NCI-H1092 treated with DMSO at 0.1 percent for 48 hours (cell line): Measurements from ENCODE around the gene SCNN1A.

Experiments
- DNase-seq: peaks from one replicate; lab custom pipeline; 2025; lab: John Stamatoyannopoulos, UW

Gene SCNN1A

DNA sequence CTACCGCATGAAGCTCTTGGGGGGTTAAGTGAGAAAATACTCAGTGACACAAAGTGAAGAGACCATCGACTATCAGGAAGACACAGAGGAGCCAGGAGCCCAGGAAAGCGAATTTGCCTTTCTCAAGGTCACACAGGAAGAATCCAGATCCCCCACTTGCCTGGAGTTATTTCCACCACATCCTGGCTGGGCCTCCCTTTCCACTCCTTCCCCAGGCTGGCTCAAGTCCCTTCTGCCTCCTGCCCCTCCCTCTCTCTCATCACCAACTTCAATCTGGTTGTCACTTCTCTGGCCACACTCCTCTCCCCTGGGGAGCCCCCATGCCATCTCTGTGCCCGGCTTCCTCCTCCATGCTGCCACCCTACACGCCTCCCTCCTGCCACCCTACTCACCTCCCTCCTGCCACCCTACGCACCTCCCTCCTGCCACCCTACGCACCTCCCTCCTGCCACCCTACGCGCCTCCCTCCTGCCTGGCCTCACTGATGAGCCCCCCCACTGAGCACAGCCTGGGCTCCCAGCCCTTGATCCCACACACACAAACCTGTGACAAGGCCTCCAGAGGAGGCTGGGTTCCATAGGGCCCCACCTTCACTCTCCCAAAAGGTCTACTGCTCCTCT is 6.3 kb downstream of the SCNN1A start:
- DNase-seq = no peak

DNA sequence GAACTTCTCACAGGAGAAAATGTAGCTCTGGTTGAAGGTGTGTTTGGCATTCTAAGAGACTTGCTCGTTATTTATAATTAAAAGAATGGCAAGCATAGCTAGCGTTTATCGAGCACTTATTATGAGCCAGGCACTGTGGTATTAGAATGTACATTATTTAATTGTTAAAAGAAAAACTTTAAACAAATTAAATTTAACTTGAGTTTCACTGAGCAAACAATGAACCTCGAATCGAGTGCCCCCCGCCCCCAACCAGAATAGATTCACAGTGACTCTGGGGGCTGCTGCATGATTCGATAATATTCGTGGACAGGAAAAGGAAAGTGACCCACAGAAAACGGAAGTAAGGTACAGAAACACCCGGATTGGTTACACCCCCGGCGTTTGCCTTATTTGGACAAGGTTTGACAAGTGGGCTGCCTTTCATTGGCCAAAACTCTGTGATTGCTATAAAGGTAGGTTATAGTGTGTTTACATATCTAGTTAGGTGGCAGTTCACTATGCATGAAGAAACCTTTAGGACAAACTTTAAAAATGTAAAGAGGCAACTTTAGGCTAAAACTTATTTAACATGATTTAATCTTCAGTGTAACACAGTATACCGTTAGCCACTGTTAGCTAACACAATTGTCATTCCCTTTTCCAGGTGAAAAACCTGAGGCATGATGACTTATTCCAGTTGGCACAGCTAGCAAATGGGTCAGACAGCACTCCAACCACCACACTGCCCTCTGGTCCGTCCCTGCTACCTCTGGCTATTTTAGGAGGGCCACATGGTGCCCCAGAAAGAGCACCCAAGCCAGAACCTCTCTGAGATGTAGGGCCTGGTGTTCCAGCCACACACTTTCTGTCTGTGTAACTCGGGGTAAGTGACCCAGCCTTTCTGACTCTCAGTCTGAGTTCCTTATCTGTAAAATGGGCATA is 7.1 kb downstream of the SCNN1A start:
- DNase-seq = no peak

DNA sequence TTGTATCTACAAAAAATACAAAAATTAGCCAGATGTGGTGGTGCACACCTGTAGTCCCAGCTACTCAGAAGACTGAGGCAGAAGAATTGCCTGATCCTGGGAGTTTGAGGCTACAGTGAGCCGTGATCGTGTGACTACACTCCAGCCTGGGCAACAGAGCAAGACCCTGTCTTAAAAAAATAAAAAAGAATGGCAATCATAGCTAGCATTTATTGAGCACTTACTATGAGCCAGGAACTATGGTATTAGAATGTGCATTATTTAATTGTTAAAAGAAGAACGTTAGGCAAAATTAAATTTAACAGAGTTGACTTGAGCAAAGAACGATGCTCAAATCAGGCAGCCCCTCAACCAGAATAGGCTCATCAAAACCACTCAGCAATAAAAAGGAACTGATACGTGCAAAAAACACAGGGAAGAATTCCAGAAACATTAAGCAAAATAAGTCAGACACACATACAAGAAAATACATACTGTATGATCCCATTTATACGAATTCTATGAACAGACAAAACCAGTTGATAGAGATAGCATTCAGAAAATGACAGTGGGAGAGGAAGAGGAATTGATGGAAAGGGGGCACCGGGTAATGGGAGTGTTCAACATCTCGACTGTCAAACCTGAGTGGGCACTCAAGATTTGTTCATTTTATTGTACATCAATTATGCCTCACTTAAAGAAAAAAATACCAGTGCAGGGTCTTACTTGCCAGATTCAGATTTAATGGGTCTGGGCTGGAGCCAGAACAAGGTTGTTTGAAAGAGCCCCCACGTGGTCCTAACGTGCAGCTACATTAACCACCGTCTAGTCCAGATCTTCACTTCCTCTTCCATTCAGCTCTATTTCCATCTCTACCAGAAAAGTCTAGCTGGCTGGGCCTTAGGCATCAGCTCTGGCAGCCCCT is 8.0 kb downstream of the SCNN1A start:
- DNase-seq = no peak

DNA sequence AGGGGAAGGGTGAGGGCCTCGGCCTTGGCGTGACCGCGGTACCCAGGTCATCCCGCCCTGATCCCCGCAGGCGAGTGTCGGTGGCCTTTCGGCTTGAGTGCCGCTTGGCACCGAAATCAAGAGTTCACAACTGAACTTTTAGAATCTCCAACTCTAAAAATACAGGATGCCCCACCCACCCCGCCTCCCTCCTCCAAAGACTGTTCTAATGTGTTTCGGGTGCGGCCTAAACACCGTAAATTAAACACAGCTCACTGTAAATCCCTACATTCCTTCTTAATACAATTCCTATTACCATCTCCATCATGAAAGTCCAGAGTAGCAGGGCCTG is 11.4 kb downstream of the SCNN1A start:
- DNase-seq = no peak

DNA sequence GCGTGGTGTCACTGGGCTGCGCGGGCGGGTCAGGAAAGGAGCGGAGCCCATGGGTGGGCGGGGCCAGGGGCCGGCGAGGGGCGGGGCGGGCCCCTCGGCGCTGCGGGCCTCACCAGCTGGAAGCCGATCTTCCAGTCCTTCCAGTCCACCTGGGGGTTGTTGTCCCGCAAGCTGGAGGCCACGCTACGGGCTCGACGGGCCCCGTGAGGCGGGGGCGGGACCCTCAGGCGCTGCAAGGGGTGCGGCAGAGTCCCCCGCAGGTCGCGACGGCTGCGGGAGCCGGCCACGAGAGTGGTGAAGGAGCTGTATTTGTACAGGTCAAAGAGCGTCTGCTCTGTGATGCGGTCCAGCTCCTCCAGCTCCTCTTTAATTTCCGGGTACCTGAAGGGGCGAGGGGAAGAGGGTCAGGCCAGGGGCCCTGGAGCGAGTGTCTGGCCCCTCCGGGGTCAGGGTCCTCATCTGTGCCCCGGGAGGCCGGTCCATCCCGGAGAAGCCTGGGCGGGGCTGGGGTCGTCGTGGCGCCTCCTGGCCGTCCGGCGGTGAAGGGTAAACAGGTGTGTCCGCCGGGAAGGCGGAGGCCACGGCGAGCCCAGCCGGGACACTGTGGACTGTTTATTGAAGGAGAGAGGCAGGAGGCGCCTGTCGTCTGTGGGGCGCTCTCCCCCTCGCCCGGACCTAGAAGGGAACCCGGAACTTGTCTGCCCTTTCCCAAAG is 11.9 kb downstream of the SCNN1A start:
- DNase-seq = no peak

DNA sequence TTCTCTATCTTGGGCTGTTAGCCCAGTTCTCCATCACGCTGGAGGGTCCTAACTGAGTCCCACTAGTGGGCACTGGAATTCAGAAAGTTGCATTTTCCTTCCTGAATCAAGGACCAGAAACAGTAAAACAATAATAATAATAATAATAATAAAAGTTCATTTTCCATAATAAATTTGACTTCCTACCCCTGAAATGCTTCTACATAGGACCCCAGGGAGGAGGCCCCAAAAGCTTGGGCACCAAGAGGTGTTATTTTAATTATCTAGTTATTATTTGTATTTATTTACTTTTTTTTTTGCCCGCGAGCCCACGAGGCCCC is 12.4 kb downstream of the SCNN1A start:
- DNase-seq = no peak

DNA sequence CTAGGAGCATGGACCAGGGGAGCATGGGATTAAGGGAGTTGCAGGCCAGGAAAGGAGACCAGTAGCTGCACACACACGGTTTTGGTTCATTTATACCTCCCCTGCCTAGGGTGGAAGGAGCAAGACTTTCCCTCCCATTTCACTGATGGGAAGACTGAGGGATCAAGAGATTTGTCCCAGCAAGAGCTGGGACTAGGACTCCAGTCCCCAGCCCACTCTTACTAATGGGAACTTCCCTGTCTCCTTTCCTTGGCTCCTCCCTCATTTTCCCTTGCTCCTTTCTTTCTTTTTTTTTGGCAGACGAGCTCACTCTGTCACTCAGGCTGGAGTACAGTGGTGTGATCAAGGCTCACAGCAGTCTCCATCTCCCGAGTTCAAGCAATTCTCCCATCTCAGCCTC is 13.0 kb downstream of the SCNN1A start:
- DNase-seq = no peak

DNA sequence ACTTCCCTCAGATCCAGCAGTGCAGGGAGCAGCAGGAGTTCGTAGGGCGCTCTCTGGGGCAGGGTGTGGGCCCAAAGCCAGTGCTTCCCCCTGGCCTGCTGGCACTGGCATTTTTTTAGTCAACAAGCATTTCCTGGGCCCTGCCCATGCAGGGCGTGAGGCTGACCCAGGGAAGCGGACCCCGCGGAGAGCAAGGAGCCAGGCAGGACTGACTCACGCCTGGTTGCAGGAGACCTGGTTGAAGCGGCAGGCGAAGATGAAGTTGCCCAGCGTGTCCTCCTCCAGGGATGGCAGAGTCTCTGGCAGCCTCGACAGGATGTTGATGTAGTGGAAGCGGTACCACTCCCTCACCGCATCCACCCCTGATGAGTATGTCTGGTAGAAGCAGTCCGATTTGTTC is 13.5 kb downstream of the SCNN1A start:
- DNase-seq = no peak

DNA sequence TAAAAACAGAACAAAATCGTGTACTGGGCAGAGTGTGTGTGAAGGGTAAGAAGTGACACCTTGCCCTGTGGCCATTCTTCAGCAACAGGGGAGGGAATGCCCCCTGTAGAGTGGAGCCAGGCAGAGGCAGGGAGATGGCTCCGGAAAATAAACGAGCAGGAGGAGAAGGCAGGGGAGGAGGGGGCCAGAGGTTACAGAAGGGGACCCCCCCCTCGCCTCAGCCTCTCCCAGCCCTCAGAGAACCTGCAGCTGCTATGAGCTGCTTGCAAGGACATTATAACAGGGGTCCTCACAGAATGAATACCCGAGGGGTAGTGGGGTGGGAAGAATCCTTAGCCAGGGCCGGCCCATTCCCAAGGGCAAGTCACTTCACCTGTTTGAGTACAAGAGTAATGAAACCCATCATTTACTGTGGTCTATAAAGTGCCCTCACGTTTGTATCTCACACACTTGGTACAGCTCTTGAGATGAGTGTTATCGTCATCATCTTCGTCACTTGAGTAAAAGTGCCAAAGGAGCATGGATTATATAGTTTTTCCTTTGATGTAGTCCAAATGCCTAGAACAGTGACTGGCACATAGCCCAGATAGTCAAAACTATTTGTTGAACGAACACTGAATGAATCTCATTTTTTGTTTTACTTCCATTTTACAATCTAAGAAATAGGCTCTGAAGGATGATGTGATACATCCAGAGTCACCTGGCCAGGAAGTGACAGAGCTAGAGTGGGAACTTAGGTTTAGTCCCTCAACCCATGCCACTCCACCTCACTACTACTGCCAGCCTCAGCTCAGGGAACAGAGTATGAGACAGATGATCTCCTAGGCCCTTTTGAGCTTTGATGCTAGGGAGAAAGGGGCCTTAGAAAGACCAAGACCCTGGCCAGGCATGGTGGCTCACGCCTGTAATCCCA is 14.5 kb downstream of the SCNN1A start:
- DNase-seq = no peak

DNA sequence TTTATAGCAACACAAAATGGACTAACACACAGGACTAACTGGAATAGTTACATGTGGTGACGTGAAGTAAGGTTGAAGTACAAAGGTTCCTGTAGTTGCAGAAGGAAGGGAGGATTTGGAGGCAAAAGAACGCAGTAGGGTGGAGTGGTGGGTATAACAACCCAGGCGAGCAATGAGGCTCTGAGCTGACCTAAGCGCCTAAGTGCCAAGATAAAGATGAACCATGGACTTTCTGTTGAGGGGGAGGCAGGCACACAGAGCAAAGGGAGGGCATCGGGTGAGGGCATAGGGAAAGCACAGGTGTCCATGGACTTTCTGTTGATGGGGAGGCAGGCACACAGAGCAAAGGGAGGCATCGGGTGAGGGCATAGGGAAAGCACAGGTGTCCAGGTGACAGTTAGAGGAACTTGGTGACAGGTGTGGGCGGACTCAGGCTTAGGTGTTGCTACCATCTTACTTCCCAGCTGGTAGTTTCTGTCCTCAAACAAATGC is 15.2 kb downstream of the SCNN1A start:
- DNase-seq = no peak

DNA sequence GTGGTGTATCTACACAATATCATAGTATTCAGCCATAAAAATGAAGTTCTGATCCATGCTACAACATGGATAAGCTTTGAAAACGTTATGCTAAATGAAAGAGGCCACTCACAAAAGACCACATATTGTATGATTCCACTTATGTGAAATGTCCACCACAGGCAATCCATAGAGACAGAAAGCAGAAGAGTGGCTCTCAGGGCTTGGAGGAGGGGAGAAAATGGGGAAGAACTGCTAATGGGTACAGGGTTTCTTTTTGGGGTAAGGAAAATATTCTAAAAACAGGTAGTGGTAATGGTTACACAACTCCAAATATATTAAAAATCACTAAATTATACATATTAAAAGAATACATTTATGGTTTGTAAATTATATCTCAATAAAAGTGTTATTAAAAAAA is 16.5 kb downstream of the SCNN1A start:
- no peak for DNase-seq

DNA sequence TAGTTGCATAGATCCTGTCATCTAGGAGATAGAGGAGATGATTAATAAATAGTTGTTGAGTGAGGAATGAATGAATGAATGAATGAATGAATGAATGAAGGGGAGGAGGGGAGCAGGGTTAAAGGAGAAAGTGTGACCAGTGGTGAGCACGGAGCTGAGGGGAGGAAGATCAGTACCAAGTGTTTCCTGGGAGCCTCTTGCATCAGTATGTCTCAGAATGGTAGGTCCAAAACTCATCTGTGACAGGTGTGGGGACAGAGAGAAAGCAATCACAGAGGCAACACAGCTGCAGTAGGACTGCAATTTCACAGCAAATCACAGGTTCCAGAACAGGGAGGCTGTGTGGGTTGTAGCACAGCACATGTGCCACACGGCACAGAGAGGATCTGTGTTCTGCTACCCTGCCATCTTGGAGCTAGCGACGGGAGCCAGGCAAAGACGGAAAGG is 19.0 kb downstream of the SCNN1A start:
- DNase-seq = no peak

DNA sequence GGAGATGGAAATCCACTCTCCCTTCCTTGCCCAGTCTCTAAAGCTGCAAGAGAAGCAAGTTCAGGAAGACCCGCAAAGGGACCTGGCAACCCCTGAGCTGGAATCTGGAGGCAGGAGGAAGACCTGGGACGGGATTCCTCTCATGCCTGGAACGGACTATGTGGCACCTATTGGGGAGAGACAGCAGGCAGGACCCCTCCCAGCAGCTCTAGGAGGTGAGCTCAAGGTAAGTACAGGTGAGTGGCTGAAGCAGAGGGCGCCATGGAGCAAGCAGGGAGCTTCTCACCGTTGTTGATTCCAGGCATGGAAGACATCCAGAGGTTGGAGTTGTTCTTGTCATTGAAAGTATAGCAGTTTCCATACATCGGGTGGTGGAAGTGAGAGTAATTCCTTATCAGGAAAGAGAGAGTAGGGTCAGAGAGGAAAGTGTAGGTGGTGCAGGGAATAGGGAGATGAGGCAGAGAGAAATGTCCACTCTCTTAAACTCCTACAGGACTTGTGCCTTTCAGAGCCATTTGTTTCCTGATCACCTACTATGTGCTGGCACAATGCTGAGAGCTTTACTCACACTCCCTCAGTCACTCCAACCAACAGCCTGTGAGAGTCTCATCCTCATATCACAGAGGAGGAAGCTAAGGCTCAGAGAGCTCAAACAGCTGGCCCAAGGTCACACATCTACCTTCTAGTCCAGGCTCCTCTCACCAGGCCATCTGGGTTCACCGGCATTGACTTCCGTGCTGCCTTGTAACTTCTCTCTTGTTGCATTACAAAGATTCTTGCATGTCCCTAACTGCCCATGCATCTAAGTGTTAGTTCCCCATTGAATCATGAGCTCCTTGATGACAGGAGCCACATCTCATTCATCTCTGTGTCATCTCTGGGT is 19.6 kb downstream of the SCNN1A start:
- DNase-seq = no peak

DNA sequence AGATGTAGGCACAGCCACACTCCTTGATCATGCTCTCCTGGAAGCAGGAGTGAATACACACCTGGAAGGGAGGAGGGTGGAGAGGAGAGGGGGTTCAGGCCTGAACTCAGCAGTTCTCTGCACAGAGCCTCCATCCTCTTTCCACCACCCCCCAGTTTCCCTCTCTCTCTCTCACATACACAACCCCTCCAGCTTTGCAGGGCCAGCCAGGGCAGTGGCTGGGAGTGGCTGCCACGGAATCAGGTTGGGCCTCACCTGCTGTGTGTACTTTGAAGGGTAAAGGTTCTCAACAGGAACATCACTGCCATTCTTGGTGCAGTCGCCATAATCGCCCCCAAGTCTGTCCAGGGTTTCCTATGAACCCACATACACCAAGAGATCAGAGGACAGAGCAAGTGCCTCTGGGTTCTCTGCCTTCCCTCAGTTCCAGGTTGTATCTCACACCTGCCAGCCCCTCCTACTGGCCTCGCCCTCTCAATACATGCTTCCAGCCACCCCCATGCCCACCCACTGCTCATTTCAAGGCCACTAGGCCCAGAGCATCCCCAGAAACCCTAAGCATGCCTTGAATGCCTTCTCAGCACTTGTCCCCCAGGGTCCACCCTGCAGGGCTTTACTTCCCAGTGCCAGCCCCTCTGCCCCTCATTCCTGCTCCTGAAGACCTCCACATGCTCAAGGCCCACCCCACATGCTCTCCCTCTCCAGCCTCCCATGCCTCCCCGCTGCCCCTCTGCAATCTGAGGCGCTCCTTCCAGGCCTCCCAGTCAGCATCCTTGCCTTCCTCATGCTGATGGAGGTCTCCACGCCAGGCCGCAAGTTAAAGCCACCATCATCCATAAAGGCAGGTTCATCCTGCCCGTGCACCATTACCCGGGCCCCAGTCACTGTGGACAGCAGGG is 20.6 kb downstream of the SCNN1A start:
- no peak for DNase-seq

DNA sequence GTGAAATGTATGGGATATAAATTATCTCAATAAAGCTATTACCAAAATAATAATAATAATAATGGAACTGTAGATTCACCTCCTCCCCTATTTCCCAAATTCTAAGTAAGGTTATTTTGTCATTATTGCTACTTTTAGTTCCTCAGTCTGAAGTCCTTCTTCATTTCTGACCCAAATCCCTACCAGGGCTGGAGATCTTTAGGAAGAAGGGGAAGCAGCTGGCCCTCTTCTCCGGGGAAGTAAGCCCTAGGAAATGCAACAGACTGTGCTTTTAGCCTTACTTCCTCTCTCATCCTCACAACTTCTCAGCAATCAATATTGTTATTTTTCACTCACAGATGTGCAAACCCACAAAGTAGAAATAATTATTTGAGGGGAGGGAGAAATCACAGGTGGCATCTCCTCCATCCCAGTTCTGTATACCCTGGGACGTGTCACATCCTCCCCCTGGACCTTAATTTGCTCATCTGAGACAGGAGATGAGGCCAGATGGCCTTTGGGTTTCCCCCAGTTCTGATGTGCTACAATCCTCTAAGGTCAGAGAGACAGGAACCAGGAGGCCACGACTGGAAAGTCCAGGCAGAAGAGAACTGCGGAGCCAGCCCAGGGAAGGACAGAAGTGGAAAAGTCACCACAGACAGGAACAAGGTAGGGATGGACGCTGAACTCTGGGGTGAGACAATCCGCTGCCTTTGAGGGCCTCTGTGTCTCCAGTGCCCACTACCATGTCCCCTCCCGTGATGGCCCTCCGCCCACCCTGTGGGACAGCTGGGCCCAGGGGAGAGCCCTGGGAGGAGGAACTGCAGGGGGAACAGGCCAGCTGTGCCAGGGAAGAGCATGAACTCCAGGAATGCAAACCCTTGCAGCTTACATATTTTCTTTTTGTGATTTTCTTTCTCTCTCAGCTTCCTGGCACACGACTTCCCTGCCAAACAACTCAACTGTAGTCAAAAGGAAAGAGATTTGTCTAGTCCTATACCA is 22.9 kb downstream of the SCNN1A start:
- no peak for DNase-seq

DNA sequence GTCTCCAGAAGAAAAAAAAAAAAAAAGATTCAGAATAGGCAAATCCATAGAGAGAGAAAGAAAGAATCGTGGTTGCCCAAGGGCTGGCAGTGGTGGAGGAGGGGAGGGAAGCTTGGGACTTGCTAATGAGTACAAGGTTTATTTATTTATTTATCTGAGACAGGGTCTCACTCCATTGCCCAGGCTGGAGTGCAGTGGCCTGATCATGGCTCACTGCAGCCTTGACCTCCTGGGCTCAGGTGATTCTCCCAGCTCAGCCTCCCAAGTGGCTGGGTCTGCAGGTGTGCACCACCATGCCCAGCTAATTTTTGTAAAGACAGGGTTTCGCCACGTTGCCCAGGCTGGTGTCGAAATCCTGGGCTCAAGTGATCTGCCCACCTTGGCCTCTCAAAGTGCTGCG is 23.7 kb downstream of the SCNN1A start:
- DNase-seq = no peak
